ENCODE results near the gene EXOSC7. TPM values are rescaled to one million over a fixed set of nuclear protein-coding genes. Genes with fewer than 3 reads are reported as not detected.

EXOSC7 gene
- total RNA-seq, 1 experiment from 2014 or later, result 52.2 TPM

- H3K36me3 ChIP-seq, result no peaks in the 10 kb centered on the region; the same call in 1 of the 2 replicates
- DNase-seq (ENCODE audit: low read depth in 1 of 2, low spot score in 2 of 2), result no peak
- no peak overlapping the region for H3K4me3 ChIP-seq
- no peaks in the 10 kb centered on the region for H3K27me3 ChIP-seq (replicated peaks)
- no peak overlapping the region for H3K27ac ChIP-seq
- 0 out of 2 replicates have a peak, but pooled peaks cover 3% of the 10 kb centered on the region for H3K4me1 ChIP-seq (replicated peaks)
- no peaks in the 10 kb centered on the region for H3K9me3 ChIP-seq (replicated peaks)
Observed at GRCh38 chr3:44952689-44953088, 23.4 kb upstream of the EXOSC7 start.

- no peak for DNase-seq (ENCODE audit: low read depth in 1 of 2, low spot score in 2 of 2)
- Histone ChIP-seq H3K36me3 (no peaks in the 10 kb centered on the region; the same call in 1 of the 2 replicates), H3K9me3 (replicated peaks) (no peaks in the 10 kb centered on the region), H3K27me3 (replicated peaks) (no peaks in the 10 kb centered on the region), H3K4me3 (no peak overlapping the region), H3K27ac (no peak overlapping the region), H3K4me1 (replicated peaks) (0 out of 2 replicates have a peak, but pooled peaks cover 3% of the 10 kb centered on the region)
Observed at GRCh38 chr3:44954304-44954703, 21.7 kb upstream of the EXOSC7 start.

- no peaks in the 10 kb centered on the region; the same call in 1 of the 2 replicates for H3K36me3 ChIP-seq
- no peak overlapping the region for H3K27ac ChIP-seq
- no peak for DNase-seq (ENCODE audit: low read depth in 1 of 2, low spot score in 2 of 2)
- H3K4me3 ChIP-seq, result no peak overlapping the region
- no peaks in the 10 kb centered on the region for H3K27me3 ChIP-seq (replicated peaks)
- no peaks in the 10 kb centered on the region for H3K9me3 ChIP-seq (replicated peaks)
- H3K4me1 ChIP-seq (replicated peaks), result 0 out of 2 replicates have a peak, but pooled peaks cover 3% of the 10 kb centered on the region
Observed at GRCh38 chr3:44954962-44955361, 21.1 kb upstream of the EXOSC7 start.

- no peak for DNase-seq (ENCODE audit: low read depth in 1 of 2, low spot score in 2 of 2)
- Histone ChIP-seq H3K4me3 (no peak overlapping the region), H3K9me3 (replicated peaks) (no peaks in the 10 kb centered on the region), H3K27ac (no peak overlapping the region), H3K36me3 (no peaks in the 10 kb centered on the region; the same call in 1 of the 2 replicates), H3K4me1 (replicated peaks) (0 out of 2 replicates have a peak, but pooled peaks cover 3% of the 10 kb centered on the region), H3K27me3 (replicated peaks) (no peaks in the 10 kb centered on the region)
Observed at GRCh38 chr3:44955917-44956316, 20.1 kb upstream of the EXOSC7 start.

GRCh38 chr3:44957986-44958385, 18.1 kb upstream of the EXOSC7 start:
- Histone ChIP-seq H3K4me3 (no peak overlapping the region), H3K36me3 (no peaks in the 10 kb centered on the region; the same call in 1 of the 2 replicates), H3K27ac (no peak overlapping the region), H3K9me3 (replicated peaks) (no peaks in the 10 kb centered on the region), H3K4me1 (replicated peaks) (peaks cover 12% of the 10 kb centered on the region), H3K27me3 (replicated peaks) (no peaks in the 10 kb centered on the region)
- no peak for DNase-seq (ENCODE audit: low read depth in 1 of 2, low spot score in 2 of 2)

- Histone ChIP-seq H3K27me3 (replicated peaks) (no peaks in the 10 kb centered on the region), H3K4me1 (replicated peaks) (peaks cover 15% of the 10 kb centered on the region), H3K9me3 (replicated peaks) (no peaks in the 10 kb centered on the region), H3K27ac (no peak overlapping the region), H3K36me3 (no peaks in the 10 kb centered on the region; the same call in 1 of the 2 replicates), H3K4me3 (no peak overlapping the region)
- no peak for DNase-seq (ENCODE audit: low read depth in 1 of 2, low spot score in 2 of 2)
Observed at GRCh38 chr3:44958386-44958785, 17.7 kb upstream of the EXOSC7 start.

- Histone ChIP-seq H3K4me3 (no peak overlapping the region), H3K4me1 (replicated peaks) (peaks cover 13% of the 10 kb centered on the region), H3K36me3 (no peaks in the 10 kb centered on the region; the same call in 1 of the 2 replicates), H3K9me3 (replicated peaks) (no peaks in the 10 kb centered on the region), H3K27ac (no peak overlapping the region), H3K27me3 (replicated peaks) (no peaks in the 10 kb centered on the region)
- DNase-seq (ENCODE audit: low read depth in 1 of 2, low spot score in 2 of 2), result no peak
Observed at GRCh38 chr3:44960387-44961026, 15.5 kb upstream of the EXOSC7 start.

- H3K27ac ChIP-seq, result no peak overlapping the region
- DNase-seq (ENCODE audit: low read depth in 1 of 2, low spot score in 2 of 2), result no peak
- peaks cover 13% of the 10 kb centered on the region for H3K4me1 ChIP-seq (replicated peaks)
Observed at GRCh38 chr3:44961888-44962287, 14.2 kb upstream of the EXOSC7 start.

GRCh38 chr3:44962621-44963393, 13.2 kb upstream of the EXOSC7 start:
- peak in 1 of 2 experiments; percentile 69 for DNase-seq (ENCODE audit: low read depth in 1 of 2, low spot score in 2 of 2)
- no peaks in the 10 kb centered on the region for H3K27me3 ChIP-seq (replicated peaks)
- no peaks in the 10 kb centered on the region; the same call in 1 of the 2 replicates for H3K36me3 ChIP-seq
- no peaks in the 10 kb centered on the region for H3K9me3 ChIP-seq (replicated peaks)
- no peak overlapping the region for H3K4me3 ChIP-seq
- peaks cover 13% of the 10 kb centered on the region for H3K4me1 ChIP-seq (replicated peaks)
- H3K27ac ChIP-seq, result no peak overlapping the region

More at GRCh38 chr3:44961888-44962287, 14.2 kb upstream of the EXOSC7 start:
- no peaks in the 10 kb centered on the region for H3K27me3 ChIP-seq (replicated peaks)
- no peaks in the 10 kb centered on the region; the same call in 1 of the 2 replicates for H3K36me3 ChIP-seq
- H3K4me3 ChIP-seq, result no peak overlapping the region
- no peaks in the 10 kb centered on the region for H3K9me3 ChIP-seq (replicated peaks)

- no peak overlapping the region for H3K27ac ChIP-seq
- DNase-seq (ENCODE audit: low read depth in 1 of 2, low spot score in 2 of 2), result no peak
- H3K4me3 ChIP-seq, result no peak overlapping the region
- no peaks in the 10 kb centered on the region for H3K27me3 ChIP-seq (replicated peaks)
- no peaks in the 10 kb centered on the region for H3K9me3 ChIP-seq (replicated peaks)
- no peaks in the 10 kb centered on the region for H3K36me3 ChIP-seq
- peaks cover 13% of the 10 kb centered on the region for H3K4me1 ChIP-seq (replicated peaks)
Observed at GRCh38 chr3:44963571-44964325, 12.3 kb upstream of the EXOSC7 start.

GRCh38 chr3:44965165-44965564, 10.9 kb upstream of the EXOSC7 start:
- Histone ChIP-seq H3K36me3 (no peaks in the 10 kb centered on the region), H3K4me3 (no peak overlapping the region), H3K9me3 (replicated peaks) (no peaks in the 10 kb centered on the region), H3K4me1 (replicated peaks) (peaks cover 13% of the 10 kb centered on the region), H3K27me3 (replicated peaks) (no peaks in the 10 kb centered on the region), H3K27ac (no peak overlapping the region)
- no peak for DNase-seq (ENCODE audit: low read depth in 1 of 2, low spot score in 2 of 2)

GRCh38 chr3:44966795-44967278, 9.2 kb upstream of the EXOSC7 start:
- H3K4me1 ChIP-seq (replicated peaks), result peaks cover 13% of the 10 kb centered on the region
- H3K27me3 ChIP-seq (replicated peaks), result no peaks in the 10 kb centered on the region
- DNase-seq (ENCODE audit: low read depth in 1 of 2, low spot score in 2 of 2), result no peak
- no peaks in the 10 kb centered on the region for H3K9me3 ChIP-seq (replicated peaks)
- H3K4me3 ChIP-seq, result no peak overlapping the region
- no peak overlapping the region for H3K27ac ChIP-seq
- H3K36me3 ChIP-seq, result peaks cover 3% of the 10 kb centered on the region; the same call in 1 of the 2 replicates

GRCh38 chr3:44968447-44968858, 7.6 kb upstream of the EXOSC7 start:
- no peaks in the 10 kb centered on the region for H3K9me3 ChIP-seq (replicated peaks)
- H3K36me3 ChIP-seq, result peaks cover 3% of the 10 kb centered on the region; the same call in 1 of the 2 replicates
- H3K4me1 ChIP-seq (replicated peaks), result no peaks in the 10 kb centered on the region; the same call in 1 of the 2 replicates
- H3K4me3 ChIP-seq, result no peak overlapping the region
- H3K27me3 ChIP-seq (replicated peaks), result no peaks in the 10 kb centered on the region
- no peak for DNase-seq (ENCODE audit: low read depth in 1 of 2, low spot score in 2 of 2)
- H3K27ac ChIP-seq, result no peak overlapping the region
